Spleen (tissue), 7 donors: ENCODE measurements around the gene FABP3.

ENCODE experiments used
- CTCF ChIP-seq, 11 experiments: fragments of 200-600 bp in 7 of 11; fragments of 450-650 bp in 4 of 11; sonication (generic) in 4 of 11; IDR thresholded peaks in 8 of 11; conservative IDR thresholded peaks in 3 of 11; 1 replicate in 7 of 11; 2 replicates in 4 of 11; pipeline versions ENCODE4 v1.4.0 to v1.8.0; 2016 to 2021; ENCODE audit warnings: antibody characterized with exemption in 11 of 11, inconsistent platforms in 4 of 11, mild to moderate bottlenecking in 1 of 11
- POLR2A ChIP-seq, 3 donors: fragments of 450-650 bp; IDR thresholded peaks; one replicate each; pipeline ENCODE4 v1.5.1; 2017; ENCODE audit warnings: antibody characterized with exemption in 3 of 3, mild to moderate bottlenecking in 1 of 3
- POLR2AphosphoS5 ChIP-seq, 3 donors: sonication (generic); formaldehyde crosslinking; IDR thresholded peaks; one replicate each; pipeline ENCODE4 v1.5.1; 2017; ENCODE audit warnings: antibody characterized with exemption in 3 of 3
- donor health status: DM: no; HTN: no; CAD: no; lungs with moderate emphysema.
- donor health status: DM: no; HTN: no; CAD: no.
- donor health status: DM: no; HTN: no; CAD: no.

GRCh38 chr1:31377364-31377863 lies 4.5 kb upstream of the FABP3 start:
- TF ChIP-seq CTCF (IDR thresholded peaks at IDR 0.05 in 8 of 11, conservative IDR thresholded peaks at IDR 0.05 in 3 of 11) (no peak), POLR2AphosphoS5 (IDR thresholded peaks at IDR 0.05) (no peak), POLR2A (IDR thresholded peaks at IDR 0.05) (no peak)
